Body of pancreas (tissue), 4 donors: ENCODE data around the gene MYCBPAP.

Source experiments
- CTCF ChIP-seq, 7 experiments: fragments of 450-650 bp in 4 of 7; fragments of 200-600 bp in 3 of 7; sonication (generic) in 3 of 7; IDR thresholded peaks; one replicate each; pipeline ENCODE4 v1.5.1; 2016 to 2019; ENCODE audit warnings: antibody characterized with exemption in 7 of 7
- POLR2A ChIP-seq, 3 donors: fragments of 450-650 bp; IDR thresholded peaks; one replicate each; pipeline ENCODE4 v1.6.1; 2016; ENCODE audit warnings: antibody characterized with exemption in 3 of 3, mild to moderate bottlenecking in 2 of 3

- no peak for TF ChIP-seq CTCF (IDR thresholded peaks at IDR 0.05)
- no peak for TF ChIP-seq POLR2A (IDR thresholded peaks at IDR 0.05)
These were observed 61.4 kb downstream of the MYCBPAP start for GRCh38 chr17:50569592-50569991.
